H1 (cell line): Measurements from ENCODE around the gene PPP1R12A. TPM values are rescaled to one million over a fixed set of nuclear protein-coding genes. Genes with fewer than 3 reads are reported as not detected.

ENCODE experiments used
- CTCF ChIA-PET: fragments of 300-600 bp; sonication (Branson Sonifier 250); formaldehyde crosslinking; loops from one replicate; lab custom pipeline; 2021; ENCODE audit not compliant: partially characterized antibody; lab: Charles Lee
- POLR2A ChIA-PET: fragments of 300-600 bp; sonication (Branson Sonifier 250); formaldehyde crosslinking; loops from one replicate; lab custom pipeline; 2021; ENCODE audit warnings: inconsistent platforms; ENCODE audit not compliant: partially characterized antibody; lab: Charles Lee
- DNase-seq, 2 experiments: peaks; one replicate each; pipeline versions ENCODE4 v3.0.0 to v3.0.0-alpha.2; 2010 to 2022; ENCODE audit warnings: low spot score in 2 of 2, low read depth in 1 of 2, mixed read lengths in 1 of 2
- FAIRE-seq: peaks from 2 replicates; lab custom pipeline; 2011; peaks lifted over from hg19 to GRCh38; lab: Jason Lieb, UNC
- H2AFZ ChIP-seq: 2 replicates; pipeline ENCODE4 v1.8.1; 2012; ENCODE audit warnings: low read length, inconsistent platforms
- H2AK5ac ChIP-seq: 2 replicates; pipeline ENCODE4 v1.6.1; 2013; ENCODE audit warnings: low read depth, low read length
- H2BK120ac ChIP-seq: replicated peaks from 2 replicates; pipeline ENCODE3; 2013; ENCODE audit warnings: low read depth, low read length, inconsistent platforms
- H2BK12ac ChIP-seq: 2 replicates; pipeline ENCODE4 v1.6.1; 2013; ENCODE audit warnings: low read depth, low read length
- H2BK15ac ChIP-seq: 2 replicates; pipeline ENCODE4 v1.6.1; 2013; ENCODE audit warnings: low read length
- H2BK20ac ChIP-seq: 2 replicates; pipeline ENCODE4 v1.6.1; 2013; ENCODE audit warnings: low read length
- H2BK5ac ChIP-seq: 2 replicates; pipeline ENCODE4 v1.6.1; 2013; ENCODE audit warnings: low read depth, low read length
- H3K14ac ChIP-seq: 2 replicates; pipeline ENCODE4 v1.6.1; 2013; ENCODE audit warnings: inconsistent platforms; ENCODE audit not compliant: insufficient read length
- H3K18ac ChIP-seq: 2 replicates; pipeline ENCODE4 v1.6.1; 2013; ENCODE audit warnings: low read length; ENCODE audit errors: extremely low read depth
- H3K23ac ChIP-seq: 2 replicates; pipeline ENCODE4 v1.6.1; 2013; ENCODE audit warnings: inconsistent platforms; ENCODE audit not compliant: insufficient read length
- H3K23me2 ChIP-seq: 2 replicates; pipeline ENCODE4 v1.6.1; 2013; ENCODE audit warnings: low read depth, low read length
- H3K27ac ChIP-seq: 2 replicates; pipeline ENCODE4 v1.6.1; 2011; ENCODE audit warnings: low read depth, low read length, inconsistent platforms
- H3K27me3 ChIP-seq, 4 experiments: replicated peaks in 1 of 4; 1 replicate in 1 of 4; 2 replicates in 3 of 4; pipeline versions ENCODE4 v1.6.1 to v1.8.1; 2011 to 2013; ENCODE audit warnings: low read length in 3 of 4, mild to moderate bottlenecking in 3 of 4, inconsistent platforms in 2 of 4, mixed read lengths in 2 of 4, moderate library complexity in 1 of 4; ENCODE audit not compliant: control insufficient read depth in 3 of 4, insufficient read depth in 3 of 4; ENCODE audit errors: extremely low read depth in 1 of 4
- H3K36me3 ChIP-seq, 4 experiments: 2 replicates each; pipeline versions ENCODE4 v1.6.1 to v1.8.1; 2011 to 2013; ENCODE audit warnings: mild to moderate bottlenecking in 4 of 4, low read length in 3 of 4, moderate library complexity in 2 of 4, control low read depth in 1 of 4, inconsistent platforms in 1 of 4; ENCODE audit not compliant: insufficient read depth in 4 of 4, control insufficient read depth in 2 of 4
- H3K4ac ChIP-seq: replicated peaks from 2 replicates; pipeline ENCODE3; 2013; ENCODE audit warnings: low read length, low read depth, mixed read lengths, inconsistent platforms; ENCODE audit not compliant: insufficient read length
- H3K4me1 ChIP-seq, 4 experiments: replicated peaks in 1 of 4; 1 replicate in 1 of 4; 2 replicates in 3 of 4; pipeline versions ENCODE4 v1.6.1 to v1.8.1; 2011 to 2013; ENCODE audit warnings: low read length in 3 of 4, inconsistent platforms in 2 of 4, mixed read lengths in 1 of 4; ENCODE audit not compliant: insufficient read depth in 4 of 4, control insufficient read depth in 3 of 4
- H3K4me2 ChIP-seq, 2 experiments: 2 replicates each; pipeline versions ENCODE4 v1.6.1 to v1.8.1; 2011 to 2013; ENCODE audit warnings: low read depth in 2 of 2, low read length in 2 of 2, control low read depth in 1 of 2, inconsistent platforms in 1 of 2, mild to moderate bottlenecking in 1 of 2; ENCODE audit not compliant: insufficient read depth in 1 of 2
- H3K4me3 ChIP-seq, 4 experiments: fragments of 200-600, 300-600 bp in 1 of 4; sonication (generic), shearing (Covaris generic), sonication (Bioruptor Twin) in 1 of 4; 2 replicates each; pipeline versions ENCODE4 v1.5.1 to v1.8.1; 2011 to 2016; ENCODE audit warnings: low read length in 4 of 4, low read depth in 3 of 4, control low read depth in 2 of 4, inconsistent platforms in 2 of 4, mild to moderate bottlenecking in 2 of 4, mixed read lengths in 1 of 4, moderate library complexity in 1 of 4; ENCODE audit not compliant: insufficient read depth in 2 of 4; ENCODE audit errors: extremely low read depth in 1 of 4
- H3K56ac ChIP-seq: replicated peaks from 2 replicates; pipeline ENCODE3; 2013; ENCODE audit warnings: low read depth, mild to moderate bottlenecking, mixed read lengths, low read length, inconsistent platforms; ENCODE audit not compliant: insufficient read length
- H3K79me1 ChIP-seq: 2 replicates; pipeline ENCODE4 v1.6.1; 2013; ENCODE audit warnings: low read depth, low read length, control low read depth
- H3K79me2 ChIP-seq, 2 experiments: 2 replicates each; pipeline versions ENCODE4 v1.6.1 to v1.8.1; 2012 to 2013; ENCODE audit warnings: low read length in 2 of 2, mild to moderate bottlenecking in 2 of 2, inconsistent platforms in 1 of 2; ENCODE audit not compliant: insufficient read depth in 2 of 2, control insufficient read depth in 1 of 2
- H3K9ac ChIP-seq, 4 experiments: replicated peaks in 1 of 4; 1 replicate in 1 of 4; 2 replicates in 3 of 4; pipeline versions ENCODE4 v1.6.1 to v1.8.1; 2011 to 2013; ENCODE audit warnings: low read depth in 3 of 4, low read length in 3 of 4, control low read depth in 2 of 4, mild to moderate bottlenecking in 2 of 4, moderate library complexity in 2 of 4, inconsistent platforms in 1 of 4; ENCODE audit errors: extremely low read depth in 1 of 4
- H3K9me3 ChIP-seq, 2 experiments: 2 replicates each; pipeline versions ENCODE4 v1.6.1 to v1.8.1; 2012 to 2013; ENCODE audit warnings: mild to moderate bottlenecking in 2 of 2, moderate library complexity in 2 of 2, control low read depth in 1 of 2, inconsistent platforms in 1 of 2, low read depth in 1 of 2, low read length in 1 of 2, mixed read lengths in 1 of 2; ENCODE audit not compliant: insufficient read depth in 2 of 2
- H4K20me1 ChIP-seq, 2 experiments: replicated peaks in 1 of 2; 2 replicates each; pipeline versions ENCODE3 to v1.8.1; 2011 to 2013; ENCODE audit warnings: inconsistent platforms in 2 of 2, low read length in 2 of 2, mild to moderate bottlenecking in 1 of 2; ENCODE audit not compliant: insufficient read depth in 2 of 2, control insufficient read depth in 1 of 2
- H4K5ac ChIP-seq: 2 replicates; pipeline ENCODE4 v1.6.1; 2013; ENCODE audit warnings: low read length, low read depth, mixed read lengths, inconsistent platforms; ENCODE audit not compliant: insufficient read length
- H4K8ac ChIP-seq: 2 replicates; pipeline ENCODE4 v1.8.0; 2013; ENCODE audit warnings: mild to moderate bottlenecking, moderate library complexity, low read length, inconsistent platforms; ENCODE audit not compliant: insufficient read depth; ENCODE audit errors: extremely low read depth
- H4K91ac ChIP-seq: replicated peaks from 2 replicates; pipeline ENCODE3; 2013; ENCODE audit warnings: low read length, mixed read lengths, inconsistent platforms; ENCODE audit not compliant: insufficient read length
- CTBP2 ChIP-seq: IDR thresholded peaks from 2 replicates; pipeline ENCODE4 v1.7.0; 2011; ENCODE audit warnings: borderline replicate concordance, mild to moderate bottlenecking, moderate library complexity, mixed read lengths, low read length; ENCODE audit not compliant: insufficient read depth, insufficient read length
- KDM1A ChIP-seq: fragments of 200-600, 300-600 bp; sonication (generic); IDR thresholded peaks from 2 replicates; pipeline ENCODE4 v1.7.1; 2016; ENCODE audit warnings: mild to moderate bottlenecking, low read length, borderline replicate concordance
- POLR2AphosphoS5 ChIP-seq: IDR thresholded peaks from 2 replicates; pipeline ENCODE4 v1.6.1; 2011; ENCODE audit warnings: low read depth, low read length
- RXRA ChIP-seq: IDR thresholded peaks from 2 replicates; pipeline ENCODE4 v1.6.1; 2011; ENCODE audit warnings: low read depth, mild to moderate bottlenecking, low read length, moderate library complexity; ENCODE audit not compliant: insufficient read depth
- polyA plus RNA-seq, 7 experiments: library from polyadenylated mRNA; depleted of rRNA in 3 of 7; stranded (reverse) in 5 of 7; unstranded in 2 of 7; fragments of >200 nt in 5 of 7; fragments of 200-250 nt in 2 of 7; gene quantifications; 1 replicate in 5 of 7; 2 replicates in 1 of 7; 4 replicates in 1 of 7; pipeline versions ENCODE4 v1.2.1 to v1.2.3, GENCODE V29; 2011 to 2013; ENCODE audit warnings: missing spikeins in 2 of 7, mixed read lengths in 2 of 7
- total RNA-seq: library from RNA; stranded (reverse); fragmentation: NEBNext Ultra II Directional; extraction: Animal tissue kit (Norgen Biotek cat#: 25700); gene quantifications from 2 replicates; pipeline ENCODE4 v1.2.1, GENCODE V29; 2021

PPP1R12A gene
- total and polyA plus RNA-seq, 2 of the 8 experiments (the other 6 are each of a cell fraction or from before 2014, with no cell fraction given) = 14.7 to 81.5 TPM

- no peak overlapping the region for H2BK20ac ChIP-seq
- no peak overlapping the region for H3K9ac ChIP-seq
- H3K14ac ChIP-seq = no peak overlapping the region
- no peak overlapping the region for H3K27ac ChIP-seq
- H2AK5ac ChIP-seq = no peak overlapping the region
- no peaks in the 10 kb centered on the region for H3K27me3 ChIP-seq
- CTCF ChIA-PET = interaction anchor here (0.7 kb wide), 1 partner anchor 56 kb away, joined by 4 read pairs; no protein-coding TSS in a partner anchor
- H4K5ac ChIP-seq = no peak overlapping the region
- no peak overlapping the region for H2BK12ac ChIP-seq
- no peak overlapping the region for H4K8ac ChIP-seq
- no peaks in the 10 kb centered on the region for H3K23me2 ChIP-seq
- H3K56ac ChIP-seq = no peak overlapping the region
- POLR2A ChIA-PET = no interaction called here
- FAIRE-seq = no peak
- H4K91ac ChIP-seq = no peak overlapping the region
- peaks cover 0 to 23% (median 4%) of the 10 kb centered on the region in 4 experiments; a peak in 4 of 8 replicates for H3K36me3 ChIP-seq
- H3K4me1 ChIP-seq = no peaks in the 10 kb centered on the region
- no peak overlapping the region for H2BK5ac ChIP-seq
- no peak overlapping the region for H3K23ac ChIP-seq
- no peaks in the 10 kb centered on the region for H3K9me3 ChIP-seq
- no peak overlapping the region for H2AFZ ChIP-seq
- H4K20me1 ChIP-seq = no peaks in the 10 kb centered on the region
- H3K18ac ChIP-seq = no peak overlapping the region
- no peaks in the 10 kb centered on the region for H3K79me2 ChIP-seq
- H2BK15ac ChIP-seq = no peak overlapping the region
- no peak overlapping the region for H3K4me2 ChIP-seq
- no peak overlapping the region for H2BK120ac ChIP-seq
- DNase-seq = no peak
- no peaks in the 10 kb centered on the region for H3K79me1 ChIP-seq
- H3K4ac ChIP-seq = no peak overlapping the region
- TF ChIP-seq KDM1A = no peak
- TF ChIP-seq POLR2AphosphoS5 = no peak
- no peak for TF ChIP-seq RXRA
- no peak for TF ChIP-seq CTBP2
- H3K4me3 ChIP-seq = no peak overlapping the region
These were observed 112.4 kb downstream of the PPP1R12A start for GRCh38 chr12:79822475-79822874.
